GM18505 (cell line): ENCODE measurements around the gene ZNF581.
A peak's percentile ranks its signal among the peaks of the same experiment; 100 is the strongest.

Experiments used
- ATAC-seq: cut with Tn5 transposase; IDR thresholded peaks from one replicate; pipeline ENCODE4 v1.9.1; 2021; ENCODE audit not compliant: unreplicated experiment
- POLR2A ChIP-seq: IDR thresholded peaks from 4 replicates; pipeline ENCODE4 v1.6.1; 2011; ENCODE audit warnings: borderline replicate concordance; ENCODE audit not compliant: insufficient read depth, insufficient read length; ENCODE audit errors: extremely low read depth

The ZNF581 gene

DNA sequence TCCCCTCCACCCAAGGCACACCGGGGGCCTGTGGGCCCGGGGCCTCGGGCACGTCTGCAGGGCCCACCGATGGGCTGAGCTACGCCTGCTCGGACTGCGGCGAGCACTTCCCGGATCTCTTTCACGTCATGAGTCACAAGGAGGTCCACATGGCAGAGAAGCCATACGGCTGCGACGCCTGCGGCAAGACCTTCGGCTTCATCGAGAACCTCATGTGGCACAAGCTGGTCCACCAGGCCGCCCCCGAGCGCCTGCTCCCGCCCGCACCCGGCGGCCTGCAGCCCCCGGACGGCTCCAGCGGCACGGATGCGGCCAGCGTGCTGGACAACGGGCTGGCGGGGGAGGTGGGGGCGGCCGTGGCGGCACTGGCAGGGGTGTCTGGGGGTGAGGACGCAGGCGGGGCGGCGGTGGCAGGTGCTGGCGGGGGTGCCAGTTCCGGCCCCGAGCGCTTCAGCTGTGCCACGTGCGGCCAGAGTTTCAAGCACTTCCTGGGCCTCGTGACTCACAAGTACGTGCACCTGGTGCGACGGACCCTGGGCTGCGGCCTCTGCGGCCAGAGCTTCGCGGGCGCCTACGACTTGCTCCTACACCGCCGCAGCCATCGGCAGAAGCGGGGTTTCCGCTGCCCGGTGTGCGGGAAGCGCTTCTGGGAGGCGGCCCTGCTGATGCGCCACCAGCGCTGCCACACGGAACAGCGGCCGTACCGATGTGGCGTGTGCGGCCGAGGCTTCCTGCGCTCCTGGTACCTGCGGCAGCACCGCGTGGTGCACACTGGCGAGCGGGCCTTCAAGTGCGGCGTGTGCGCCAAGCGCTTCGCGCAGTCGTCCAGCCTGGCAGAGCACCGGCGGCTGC, 27.7 kb upstream of the ZNF581 start:
- ATAC-seq: no peak
- no peak for TF ChIP-seq POLR2A

DNA sequence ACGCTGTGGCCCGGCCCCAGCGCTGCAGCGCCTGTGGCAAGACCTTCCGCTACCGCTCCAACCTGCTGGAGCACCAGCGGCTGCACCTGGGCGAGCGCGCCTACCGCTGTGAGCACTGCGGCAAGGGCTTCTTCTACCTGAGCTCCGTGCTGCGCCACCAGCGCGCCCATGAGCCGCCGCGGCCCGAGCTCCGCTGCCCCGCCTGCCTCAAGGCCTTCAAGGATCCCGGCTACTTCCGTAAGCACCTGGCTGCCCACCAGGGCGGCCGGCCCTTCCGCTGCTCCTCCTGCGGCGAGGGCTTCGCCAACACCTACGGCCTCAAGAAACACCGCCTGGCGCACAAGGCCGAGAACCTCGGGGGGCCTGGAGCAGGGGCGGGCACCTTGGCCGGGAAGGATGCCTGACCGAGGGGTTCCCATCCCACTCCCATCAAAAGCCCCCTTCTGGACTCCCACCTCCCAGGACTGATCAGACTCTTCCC, 27.0 kb upstream of the ZNF581 start:
- no peak for TF ChIP-seq POLR2A
- ATAC-seq: no peak

- no peak for ATAC-seq
These were observed 26.0 kb upstream of the ZNF581 start for GRCh38 chr19:55617426-55617825.

DNA sequence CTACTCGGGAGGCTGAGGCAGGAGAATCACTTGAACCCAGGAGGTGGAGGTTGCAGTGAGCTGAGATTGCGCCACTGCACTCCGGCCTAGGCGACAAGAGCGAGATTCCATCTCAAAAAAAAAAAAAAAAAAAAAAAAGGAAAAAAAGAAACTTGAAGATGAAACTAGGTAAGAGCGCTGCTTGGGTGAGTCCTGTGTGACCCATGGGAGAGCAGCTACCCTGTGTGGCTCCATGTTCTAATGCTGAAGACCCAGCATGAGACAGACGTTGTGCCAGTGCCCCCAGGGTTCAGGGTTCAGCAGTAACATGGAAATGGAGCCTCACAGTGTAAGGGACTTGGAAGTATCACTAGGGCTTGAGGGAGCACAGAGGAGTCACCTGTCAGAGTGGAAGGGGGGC, 25.0 kb upstream of the ZNF581 start:
- no peak for TF ChIP-seq POLR2A
- no peak for ATAC-seq

More at GRCh38 chr19:55617426-55617825, 26.0 kb upstream of the ZNF581 start:
- TF ChIP-seq POLR2A: no peak

DNA sequence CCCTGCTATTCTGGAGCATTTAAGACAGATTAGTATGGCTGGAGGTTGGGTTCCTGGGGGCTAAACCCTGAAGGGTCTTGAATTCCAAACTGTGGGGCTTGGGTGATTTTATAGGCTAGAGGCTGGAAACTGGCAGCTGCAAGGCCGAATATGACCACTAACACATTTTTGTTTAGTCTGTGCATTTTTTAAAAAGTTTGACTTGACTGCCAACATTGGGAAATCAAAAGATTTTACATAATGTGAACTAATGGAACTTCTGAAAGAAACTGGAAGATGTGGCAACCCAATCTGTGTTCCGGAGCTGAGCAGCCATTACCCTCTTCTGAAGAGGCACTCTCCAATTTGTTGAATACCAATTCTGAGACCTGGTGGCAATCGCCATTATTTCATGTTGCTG, 24.2 kb upstream of the ZNF581 start:
- no peak for TF ChIP-seq POLR2A
- ATAC-seq: no peak

- TF ChIP-seq POLR2A: no peak
- no peak for ATAC-seq
These were observed 22.8 kb upstream of the ZNF581 start for GRCh38 chr19:55620410-55621204.

DNA sequence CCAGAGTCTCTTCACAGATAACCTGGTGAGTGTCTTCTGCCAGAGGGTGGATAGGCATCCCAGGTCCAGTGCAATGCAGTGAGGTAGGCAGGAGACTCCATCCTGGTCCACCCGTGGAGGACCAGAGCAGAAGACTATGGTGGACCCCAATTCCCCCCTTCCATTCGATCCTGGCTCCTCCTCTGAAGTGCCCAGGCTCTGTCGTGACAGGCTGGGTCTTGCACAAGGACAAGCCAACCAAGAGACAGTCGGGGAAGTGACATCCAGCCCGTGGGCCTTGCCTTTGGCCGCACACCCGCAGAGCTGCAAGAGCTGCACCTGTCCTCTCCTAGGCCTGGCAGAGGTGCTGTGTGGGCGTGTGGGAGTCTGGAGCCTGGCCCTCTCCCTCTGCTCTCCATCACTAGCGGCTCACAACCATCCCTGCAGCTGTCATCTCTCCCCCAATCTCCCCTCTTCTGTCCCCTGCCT, 22.2 kb upstream of the ZNF581 start:
- TF ChIP-seq POLR2A: no peak
- ATAC-seq: no peak

- no peak for TF ChIP-seq POLR2A
- no peak for ATAC-seq
These were observed 21.7 kb upstream of the ZNF581 start for GRCh38 chr19:55621673-55622231.

- no peak for TF ChIP-seq POLR2A
- ATAC-seq: no peak
These were observed 21.0 kb upstream of the ZNF581 start for GRCh38 chr19:55622242-55622969.

DNA sequence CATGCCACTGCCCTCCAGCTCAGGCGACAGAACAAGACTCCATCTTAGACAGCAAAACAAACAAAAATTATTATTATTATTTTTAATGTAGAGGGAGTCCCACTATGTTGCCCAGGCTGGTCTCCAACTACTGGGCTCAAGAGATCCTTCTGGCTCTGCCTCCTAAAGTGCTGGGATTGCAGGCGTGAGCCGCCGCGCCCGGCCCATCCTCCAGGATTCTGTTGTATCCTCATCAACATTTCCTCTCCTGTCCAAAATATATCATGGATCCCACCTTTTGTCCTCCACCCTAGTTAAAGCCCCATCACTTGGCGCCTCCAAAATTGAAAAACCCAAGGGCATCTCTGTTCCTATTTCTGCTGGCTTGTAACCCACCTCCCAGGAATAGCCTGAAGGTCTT, 20.3 kb upstream of the ZNF581 start:
- no peak for ATAC-seq
- TF ChIP-seq POLR2A: no peak

DNA sequence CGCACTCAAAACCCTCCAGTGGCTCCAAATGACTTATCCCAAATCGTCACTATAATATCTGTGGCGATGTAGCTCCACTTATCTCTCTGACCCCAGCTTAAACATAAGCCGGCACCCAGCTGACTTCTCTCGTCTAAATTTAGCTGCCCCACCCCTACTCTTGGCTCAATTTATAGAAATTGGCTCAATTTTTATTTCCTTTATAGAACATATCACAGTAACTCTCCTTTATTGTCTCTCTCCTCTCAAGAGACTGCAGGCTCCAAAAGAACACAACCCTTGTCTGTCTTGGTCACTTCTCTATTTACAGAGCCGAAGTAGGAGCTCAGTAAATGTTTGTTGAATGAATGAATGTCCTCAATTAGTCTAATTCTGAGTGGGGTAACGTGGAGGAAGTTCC, 19.9 kb upstream of the ZNF581 start:
- no peak for ATAC-seq
- TF ChIP-seq POLR2A: no peak

- TF ChIP-seq POLR2A: peak; percentile 83
- peak; percentile 71 for ATAC-seq
These were observed 19.1 kb upstream of the ZNF581 start, which contains the start of gene ZNF784 for GRCh38 chr19:55624109-55625003. TSS of gene ZNF784 (minus strand) at chr19:55624566. CDS start at chr19:55624561, 5 bp downstream.

- no peak for TF ChIP-seq POLR2A
- ATAC-seq: no peak
These were observed 18.5 kb upstream of the ZNF581 start for GRCh38 chr19:55625004-55625326.

GRCh38 chr19:55626350-55626749, 17.1 kb upstream of the ZNF581 start:
- TF ChIP-seq POLR2A: no peak
- no peak for ATAC-seq
